ENCODE results near the gene ELMOD3. TPM values are rescaled to one million over a fixed set of nuclear protein-coding genes. Genes with fewer than 3 reads are reported as not detected.

ELMOD3 gene
- total RNA-seq, 2 donors from 2014 or later = 31.6 to 32.1 TPM

DNA sequence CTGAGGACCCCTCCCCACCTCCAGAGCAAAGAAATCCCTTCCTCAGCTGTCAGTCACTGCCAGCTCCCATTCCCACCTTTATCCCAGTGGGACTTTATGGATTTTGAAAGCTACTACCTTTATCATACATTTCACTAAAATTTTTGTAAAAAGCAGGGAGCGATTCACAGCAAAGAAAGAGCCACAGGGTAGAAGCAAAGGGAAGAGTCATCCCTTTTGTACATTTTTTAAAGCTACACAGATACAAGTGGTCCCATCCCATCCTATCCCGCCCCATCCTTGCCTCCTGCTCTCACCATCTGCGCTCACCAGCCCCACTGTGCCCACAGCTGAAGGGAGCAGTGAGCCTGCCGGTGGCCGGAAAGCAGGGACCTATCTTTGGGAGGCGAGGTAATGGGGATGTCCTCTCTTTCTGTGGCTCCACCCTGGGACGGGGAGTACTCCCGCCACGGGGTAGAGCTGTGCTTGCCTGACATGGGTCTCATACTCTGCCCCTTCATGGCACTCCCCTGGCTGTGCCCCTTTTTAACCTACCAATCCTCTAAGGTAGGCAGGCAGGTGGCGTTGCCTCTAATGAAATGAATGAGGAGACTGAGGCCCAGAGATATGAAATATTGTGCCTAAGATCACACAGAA, 77.1 kb downstream of the ELMOD3 start:
- 87% methylated on average over 10 of the region's 10 CpGs for WGBS
- Histone ChIP-seq H3K4me1 (replicated peaks) (no peaks in the 10 kb centered on the region), H3K9me3 (no peaks in the 10 kb centered on the region), H3K4me3 (no peak overlapping the region), H3K27me3 (replicated peaks; ENCODE audit: insufficient read depth) (no peaks in the 10 kb centered on the region), H3K36me3 (no peaks in the 10 kb centered on the region), H3K27ac (no peak overlapping the region)
- DNase-seq (ENCODE audit: low spot score) = no peak
- intact Hi-C loops (cut with DNase I) = no loop called here
- TF ChIP-seq CTCF (IDR thresholded peaks at IDR 0.05) (no peak), POLR2A (IDR thresholded peaks at IDR 0.05) (no peak), POLR2AphosphoS5 (IDR thresholded peaks at IDR 0.05) (no peak)

DNA sequence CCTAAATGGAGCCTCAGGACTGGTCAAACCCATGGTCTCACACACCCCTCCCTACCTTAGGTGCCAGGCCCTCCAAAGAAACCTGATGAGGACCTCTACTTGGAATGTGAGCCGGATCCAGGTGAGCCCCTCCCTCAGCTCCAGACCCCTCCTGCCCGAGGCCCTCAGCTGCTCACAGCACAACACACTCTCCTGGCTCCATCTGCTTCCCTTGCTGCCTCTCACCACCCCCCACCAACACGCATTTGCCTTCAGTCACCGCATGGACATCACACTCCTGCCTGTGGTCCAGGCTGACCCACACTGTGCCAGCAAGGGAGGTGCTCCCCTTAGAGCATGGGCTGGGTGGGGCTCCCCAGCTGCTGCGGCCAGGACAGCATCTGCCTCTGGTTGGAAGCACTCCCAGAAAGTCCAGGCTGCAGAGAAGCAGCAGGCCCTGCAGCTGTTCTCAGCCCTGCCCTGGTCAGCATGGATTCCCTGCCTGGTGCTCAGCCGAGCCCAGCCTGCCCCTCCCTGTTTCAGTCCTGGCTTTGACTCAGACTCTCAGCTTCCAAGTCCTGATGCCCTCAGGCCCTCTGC, 79.0 kb downstream of the ELMOD3 start:
- Histone ChIP-seq H3K36me3 (no peaks in the 10 kb centered on the region), H3K4me3 (no peak overlapping the region), H3K9me3 (no peaks in the 10 kb centered on the region), H3K27ac (peak overlapping the region; percentile 34 to 50), H3K4me1 (replicated peaks) (peaks cover 4% of the 10 kb centered on the region), H3K27me3 (replicated peaks; ENCODE audit: insufficient read depth) (no peaks in the 10 kb centered on the region)
- no peak for DNase-seq (ENCODE audit: low spot score)
- WGBS = 39% methylated on average over 5 of the region's 6 CpGs
- intact Hi-C loops (cut with DNase I) = no loop called here
- peak; percentile 45 for TF ChIP-seq POLR2AphosphoS5 (IDR thresholded peaks at IDR 0.05)
- TF ChIP-seq POLR2A (IDR thresholded peaks at IDR 0.05) = no peak
- TF ChIP-seq CTCF (IDR thresholded peaks at IDR 0.05) = no peak

DNA sequence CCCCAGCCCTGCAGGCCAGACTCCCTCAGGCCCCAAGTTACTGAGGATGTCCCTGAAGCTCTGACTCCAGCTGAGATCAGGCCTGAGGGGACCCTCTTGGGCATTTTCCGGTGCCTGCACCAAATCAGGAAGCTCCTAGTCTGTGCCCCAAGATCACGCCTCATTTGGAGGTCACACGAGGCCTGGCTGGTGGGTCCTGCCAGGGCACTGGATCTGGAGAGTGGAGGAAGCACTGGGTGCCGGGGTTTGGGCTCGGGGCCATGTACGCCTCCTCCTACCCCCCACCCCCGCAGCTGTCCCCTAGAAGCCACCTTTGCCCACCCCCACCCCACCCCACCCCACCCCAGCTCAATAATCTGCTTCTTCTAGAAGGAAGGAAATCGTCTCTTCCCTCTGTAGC, 80.1 kb downstream of the ELMOD3 start:
- H3K4me3 ChIP-seq = no peak overlapping the region
- no peaks in the 10 kb centered on the region for H3K36me3 ChIP-seq
- 81% methylated on average over 8 of the region's 8 CpGs for WGBS
- peak overlapping the region in 1 of 2 donors; percentile 34 for H3K27ac ChIP-seq
- no peaks in the 10 kb centered on the region for H3K27me3 ChIP-seq (replicated peaks; ENCODE audit: insufficient read depth)
- peaks cover 4% of the 10 kb centered on the region for H3K4me1 ChIP-seq (replicated peaks)
- TF ChIP-seq POLR2A (IDR thresholded peaks at IDR 0.05) (no peak), POLR2AphosphoS5 (IDR thresholded peaks at IDR 0.05) (no peak), CTCF (IDR thresholded peaks at IDR 0.05) (no peak)
- DNase-seq (ENCODE audit: low spot score) = no peak
- H3K9me3 ChIP-seq = no peaks in the 10 kb centered on the region
- intact Hi-C loops (cut with DNase I) = no loop called here

DNA sequence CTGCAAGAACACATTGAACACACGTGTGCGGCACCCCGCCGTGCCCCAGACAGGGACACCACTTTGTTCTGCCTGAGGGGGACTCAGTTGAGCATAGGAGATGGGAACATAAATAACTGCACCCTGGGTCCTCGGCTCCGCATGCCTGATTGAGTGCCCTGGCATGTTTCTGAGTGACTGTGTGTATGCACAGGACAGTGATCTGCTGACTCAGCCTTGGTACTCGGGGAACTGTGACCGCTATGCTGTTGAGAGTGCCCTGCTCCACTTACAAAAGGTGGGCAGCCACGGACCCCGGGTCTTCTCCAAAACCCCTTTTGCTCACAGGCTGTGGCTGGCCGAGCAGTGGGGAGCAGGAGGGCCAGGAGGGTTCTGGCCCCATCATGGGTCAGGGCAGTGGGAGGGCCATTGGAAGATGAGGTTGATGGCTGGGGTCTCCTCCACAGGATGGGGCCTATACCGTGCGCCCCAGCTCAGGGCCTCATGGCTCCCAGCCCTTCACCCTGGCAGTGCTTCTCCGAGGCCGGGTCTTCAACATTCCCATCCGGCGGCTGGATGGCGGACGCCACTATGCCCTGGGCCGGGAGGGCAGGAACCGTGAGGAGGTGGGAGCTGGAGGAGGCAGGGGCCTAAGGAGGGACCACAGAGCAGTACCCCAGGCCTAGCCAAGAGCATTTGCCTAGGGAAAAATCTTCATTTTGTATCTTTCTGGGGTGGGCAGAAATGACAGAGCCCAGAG, 80.8 kb downstream of the ELMOD3 start:
- TF ChIP-seq POLR2A (IDR thresholded peaks at IDR 0.05) (no peak), POLR2AphosphoS5 (IDR thresholded peaks at IDR 0.05) (no peak)
- no peak overlapping the region for H3K4me3 ChIP-seq
- no peak for DNase-seq (ENCODE audit: low spot score)
- H3K9me3 ChIP-seq = no peaks in the 10 kb centered on the region
- peaks cover 4% of the 10 kb centered on the region for H3K4me1 ChIP-seq (replicated peaks)
- no peaks in the 10 kb centered on the region for H3K36me3 ChIP-seq
- 91% methylated on average over 21 of the region's 21 CpGs for WGBS
- no peaks in the 10 kb centered on the region for H3K27me3 ChIP-seq (replicated peaks; ENCODE audit: insufficient read depth)
- no peak overlapping the region for H3K27ac ChIP-seq
- intact Hi-C loops (cut with DNase I) = no loop called here

DNA sequence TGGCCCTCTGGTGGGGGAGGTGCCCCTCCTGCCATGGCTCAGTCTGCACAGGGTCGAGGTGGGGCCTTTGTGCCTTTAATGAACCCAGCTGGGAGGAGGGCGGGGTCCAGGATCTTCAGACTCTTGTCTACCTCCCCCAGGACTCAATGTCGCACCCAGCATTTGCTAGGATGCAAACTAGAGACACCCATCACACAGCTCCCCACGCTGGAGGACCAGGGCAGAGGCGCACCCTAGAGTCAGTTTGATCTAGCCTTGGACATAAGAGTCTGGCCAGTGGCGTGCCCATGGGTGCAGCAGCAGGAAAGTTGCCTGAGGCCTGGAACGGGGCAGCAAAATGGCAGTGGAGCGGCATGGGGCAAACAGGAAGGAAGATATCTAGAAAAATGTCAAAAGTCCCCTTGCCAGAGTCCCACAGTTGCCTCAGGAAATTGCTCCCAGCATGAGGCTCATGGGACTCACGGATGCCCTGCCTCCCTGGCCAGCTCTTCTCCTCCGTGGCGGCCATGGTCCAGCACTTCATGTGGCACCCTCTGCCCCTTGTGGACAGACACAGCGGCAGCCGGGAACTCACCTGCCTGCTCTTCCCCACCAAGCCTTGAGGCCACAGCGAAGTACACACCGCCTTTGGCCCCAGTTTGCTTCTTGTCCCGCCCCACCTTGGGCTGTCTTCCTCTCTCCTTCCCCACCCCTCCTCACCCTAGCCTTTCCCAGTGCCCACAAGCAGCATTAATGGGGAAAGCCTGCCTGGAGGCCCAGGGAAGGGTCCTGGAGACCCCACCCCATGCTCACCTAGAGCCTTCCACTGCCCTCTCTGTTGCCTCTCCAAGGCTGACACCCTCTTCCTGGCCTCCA, 81.6 kb downstream of the ELMOD3 start:
- no peaks in the 10 kb centered on the region for H3K27me3 ChIP-seq (replicated peaks; ENCODE audit: insufficient read depth)
- 93% methylated on average over 16 of the region's 16 CpGs for WGBS
- no peak overlapping the region for H3K4me3 ChIP-seq
- no peaks in the 10 kb centered on the region for H3K36me3 ChIP-seq
- DNase-seq (ENCODE audit: low spot score) = no peak
- peaks cover 4% of the 10 kb centered on the region for H3K4me1 ChIP-seq (replicated peaks)
- H3K27ac ChIP-seq = peak overlapping the region; percentile 90 to 93
- no peaks in the 10 kb centered on the region for H3K9me3 ChIP-seq
- intact Hi-C loops (cut with DNase I) = no loop called here
- TF ChIP-seq CTCF (IDR thresholded peaks at IDR 0.05) = no peak
- no peak for TF ChIP-seq POLR2AphosphoS5 (IDR thresholded peaks at IDR 0.05)
- TF ChIP-seq POLR2A (IDR thresholded peaks at IDR 0.05) = no peak
